A549 (cell line): ENCODE data around the gene CPEB4.

Source experiments
- CTCF ChIP-seq: fragments of >200 bp; sonication (Bioruptor Twin); formaldehyde crosslinking; IDR thresholded peaks from 3 replicates; pipeline ENCODE4 v1.5.1; 2016
- EP300 ChIP-seq, 2 experiments: fragments of >200 bp; sonication (Bioruptor Twin); formaldehyde crosslinking; IDR thresholded peaks; 2 replicates in 1 of 2; 3 replicates in 1 of 2; pipeline ENCODE4 v1.6.1; 2016 to 2017

GRCh38 chr5:173913686-173914321 lies 25.7 kb downstream of the CPEB4 start:
- no peak for TF ChIP-seq CTCF
- no peak for TF ChIP-seq EP300 (IDR thresholded peaks at IDR 0.05)
